SKM-1 (cell line): ENCODE results near the gene HOXD3.

Experiments used
- DNase-seq: peaks from one replicate; lab custom pipeline; 2025; ENCODE audit not compliant: unreplicated experiment; lab: John Stamatoyannopoulos, UW

HOXD3 gene

GRCh38 chr2:176161825-176162626 is 4.9 kb downstream of the HOXD3 start:
- DNase-seq: no peak

- DNase-seq: no peak
These were observed 6.0 kb downstream of the HOXD3 start for GRCh38 chr2:176162911-176163671.

GRCh38 chr2:176163672-176164056 is 6.6 kb downstream of the HOXD3 start:
- DNase-seq: no peak

- no peak for DNase-seq
These were observed 7.1 kb downstream of the HOXD3 start for GRCh38 chr2:176164201-176164600.

GRCh38 chr2:176164611-176165369 is 7.7 kb downstream of the HOXD3 start:
- no peak for DNase-seq

GRCh38 chr2:176165370-176166050 is 8.4 kb downstream of the HOXD3 start:
- DNase-seq: no peak

GRCh38 chr2:176166272-176166671 is 9.2 kb downstream of the HOXD3 start:
- DNase-seq: no peak

- no peak for DNase-seq
These were observed 10.3 kb downstream of the HOXD3 start for GRCh38 chr2:176167398-176167797.

- DNase-seq: no peak
These were observed 12.1 kb downstream of the HOXD3 start for GRCh38 chr2:176169181-176169580.

GRCh38 chr2:176169711-176170110 is 12.6 kb downstream of the HOXD3 start:
- DNase-seq: no peak

GRCh38 chr2:176170602-176171305 is 13.6 kb downstream of the HOXD3 start:
- no peak for DNase-seq

- no peak for DNase-seq
These were observed 14.4 kb downstream of the HOXD3 start for GRCh38 chr2:176171351-176172006.

GRCh38 chr2:176172007-176172894 is 15.1 kb downstream of the HOXD3 start:
- no peak for DNase-seq

GRCh38 chr2:176172895-176173566 is 15.9 kb downstream of the HOXD3 start:
- DNase-seq: no peak

GRCh38 chr2:176173567-176174381 is 16.7 kb downstream of the HOXD3 start:
- DNase-seq: no peak

- DNase-seq: no peak
These were observed 17.3 kb downstream of the HOXD3 start for GRCh38 chr2:176174382-176174823.
